Effector CD8-positive, alpha-beta T cell (primary cell): Measurements from ENCODE around the gene PACS2.

Source experiments
- DNase-seq: peaks from one replicate; lab custom pipeline; 2025; lab: John Stamatoyannopoulos, UW

Gene PACS2

GRCh38 chr14:105445290-105445689 lies 130.7 kb downstream of the PACS2 start:
- DNase-seq = no peak

DNA sequence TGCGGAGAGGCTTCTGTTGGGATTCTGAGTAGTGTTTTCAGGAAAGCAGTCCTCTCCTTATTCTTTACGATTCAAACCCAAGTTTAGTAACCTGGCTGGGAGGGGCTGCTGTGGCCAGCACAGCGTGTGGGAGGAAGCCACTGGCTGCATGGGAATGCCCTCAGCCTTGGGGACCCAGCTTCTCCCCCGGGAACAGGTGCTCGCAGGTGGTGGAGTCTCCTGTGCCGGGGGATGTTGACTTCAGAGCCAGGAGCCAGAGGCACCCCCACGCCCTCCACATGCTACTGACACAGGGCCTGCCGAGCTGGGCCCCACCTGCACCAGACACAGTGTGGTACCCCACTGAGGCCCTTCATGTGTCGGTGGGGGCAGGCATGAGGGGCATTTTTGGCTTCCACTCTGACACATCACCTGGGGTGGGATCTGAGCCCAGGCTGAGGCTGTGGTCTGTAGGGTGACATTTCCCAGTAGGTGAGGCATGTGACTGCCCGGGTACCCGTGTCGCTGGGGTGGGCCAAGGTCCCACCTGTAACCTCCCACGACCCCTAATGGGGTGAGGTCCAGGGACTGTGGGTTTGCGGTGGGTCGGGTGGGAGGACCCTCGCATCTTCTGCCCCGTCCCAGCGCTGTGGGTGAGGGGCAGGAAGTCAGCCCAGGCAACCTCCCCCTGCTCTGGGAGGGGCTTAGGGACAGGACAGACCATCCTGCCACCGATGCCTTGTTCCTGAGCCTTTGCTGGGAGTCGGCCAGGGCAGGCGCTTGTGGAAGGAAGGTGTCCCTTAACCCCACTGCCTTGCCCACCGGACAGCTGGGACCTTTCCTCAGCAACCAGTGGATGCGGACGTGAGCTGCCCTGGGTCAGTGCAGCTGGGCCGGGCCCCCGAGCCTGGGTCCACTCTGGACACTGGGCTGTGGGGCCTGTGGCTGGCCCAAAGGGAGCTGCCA lies 131.6 kb downstream of the PACS2 start:
- no peak for DNase-seq

- DNase-seq = no peak
Observed at GRCh38 chr14:105446971-105447370, 132.4 kb downstream of the PACS2 start.
